C4-2B (cell line): ENCODE results near the gene BRME1.

Source experiments
- H3K27ac ChIP-seq: fragments of 450-650 bp; 2 replicates; pipeline ENCODE4 v1.5.1; 2017
- CTCF ChIP-seq: fragments of 450-650 bp; conservative IDR thresholded peaks from 2 replicates; pipeline ENCODE4 v1.5.1; 2017; ENCODE audit warnings: mild to moderate bottlenecking
- ZFX ChIP-seq: fragments of 450-650 bp; IDR thresholded peaks from 2 replicates; pipeline ENCODE4 v1.6.1; 2017

Gene BRME1

GRCh38 chr19:13913352-13913751 is 7.4 kb upstream of the BRME1 start:
- no peak overlapping the region for H3K27ac ChIP-seq
- no peak for TF ChIP-seq CTCF
- no peak for TF ChIP-seq ZFX

- no peak overlapping the region for H3K27ac ChIP-seq
- TF ChIP-seq ZFX, result no peak
- no peak for TF ChIP-seq CTCF
Measured at GRCh38 chr19:13909430-13909829, 3.5 kb upstream of the BRME1 start.

GRCh38 chr19:13908674-13909073 is 2.8 kb upstream of the BRME1 start:
- TF ChIP-seq CTCF (no peak), ZFX (no peak)
- no peak overlapping the region for H3K27ac ChIP-seq

GRCh38 chr19:13906910-13907309 is 993 bp upstream of the BRME1 start:
- H3K27ac ChIP-seq, result peak overlapping the region; percentile 85
- TF ChIP-seq CTCF, result no peak
- no peak for TF ChIP-seq ZFX

GRCh38 chr19:13906521-13906904 is 596 bp upstream of the BRME1 start:
- peak overlapping the region; percentile 85 for H3K27ac ChIP-seq
- peak; percentile 44; the same call in 1 of the 2 replicates for TF ChIP-seq ZFX
- no peak for TF ChIP-seq CTCF

GRCh38 chr19:13902993-13903555 is 2.8 kb downstream of the BRME1 start:
- H3K27ac ChIP-seq, result no peak overlapping the region
- TF ChIP-seq CTCF, result no peak; the same call in 1 of the 2 replicates
- TF ChIP-seq ZFX, result no peak

GRCh38 chr19:13899912-13900584 is 5.9 kb downstream of the BRME1 start:
- no peak overlapping the region for H3K27ac ChIP-seq
- TF ChIP-seq CTCF (no peak), ZFX (no peak)
